GM12878 (cell line): Measurements from ENCODE around the gene VTA1. TPM values are rescaled to one million over a fixed set of nuclear protein-coding genes. Genes with fewer than 3 reads are reported as not detected.

ENCODE experiments used
- ATAC-seq: fragments of 200-7000 bp; cut with Tn5 transposase; 3 replicates; pipeline ENCODE4 v1.9.1; 2020; ENCODE audit warnings: mild to moderate bottlenecking, moderate library complexity
- BruUV-seq: library from RNA; stranded (reverse); fragments of 400-500 nt; replicated peaks from 2 replicates; lab custom pipeline; 2021; lab: Mats Ljungman, UMichigan
- CTCF ChIA-PET: fragments of 300-600 bp; sonication (Branson Sonifier 250); formaldehyde crosslinking; extraction: SDS; loops from one replicate; lab custom pipeline; 2021; ENCODE audit warnings: inconsistent platforms; lab: Yijun Ruan, JAX
- POLR2A ChIA-PET: fragments of 350-600 bp; formaldehyde crosslinking; extraction: SDS; loops from one replicate; lab custom pipeline; 2021; ENCODE audit warnings: inconsistent platforms; lab: Charles Lee
- RAD21 ChIA-PET: fragments of 300-600 bp; sonication (Branson Sonifier 250); formaldehyde crosslinking; loops from one replicate; lab custom pipeline; 2023; ENCODE audit warnings: antibody characterized with exemption; ENCODE audit not compliant: unreplicated experiment; lab: Charles Lee
- SMC1A ChIA-PET: fragments of 300-600 bp; sonication (Branson Sonifier 250); formaldehyde crosslinking; loops from one replicate; lab custom pipeline; 2023; ENCODE audit not compliant: unreplicated experiment, uncharacterized antibody; lab: Charles Lee
- DNase-seq: peaks from one replicate; pipeline ENCODE4 v3.0.0-alpha.2; 2011; ENCODE audit warnings: low read depth, low spot score
- FAIRE-seq: peaks from 3 replicates; lab custom pipeline; 2011; peaks lifted over from hg19 to GRCh38; lab: Jason Lieb, UNC
- H2AFZ ChIP-seq: 2 replicates; pipeline ENCODE4 v1.6.0; 2011; ENCODE audit warnings: low read depth, low read length, control low read depth; ENCODE audit not compliant: control insufficient read depth
- H3K27ac ChIP-seq: 2 replicates; pipeline ENCODE4 v1.5.1; 2011; ENCODE audit warnings: control low read depth; ENCODE audit not compliant: control insufficient read depth, insufficient read depth
- H3K27me3 ChIP-seq, 2 experiments: replicated peaks in 1 of 2; 2 replicates each; pipeline versions ENCODE4 v1.6.0 to v1.6.1; 2011; ENCODE audit warnings: low read length in 1 of 2; ENCODE audit not compliant: control insufficient read depth in 2 of 2, insufficient read depth in 2 of 2
- H3K36me3 ChIP-seq, 2 experiments: 2 replicates each; pipeline ENCODE4 v1.5.1; 2011; ENCODE audit warnings: low read length in 1 of 2; ENCODE audit not compliant: control insufficient read depth in 2 of 2, insufficient read depth in 2 of 2
- H3K4me1 ChIP-seq: 2 replicates; pipeline ENCODE4 v1.6.1; 2011; ENCODE audit warnings: mild to moderate bottlenecking, low read length, moderate library complexity, mixed read lengths; ENCODE audit not compliant: control insufficient read depth, insufficient read depth
- H3K4me2 ChIP-seq: 2 replicates; pipeline ENCODE4 v1.6.0; 2011; ENCODE audit warnings: control low read depth; ENCODE audit not compliant: control insufficient read depth, insufficient read depth
- H3K4me3 ChIP-seq: fragments of 200-600 bp; sonication (generic); 2 replicates; pipeline ENCODE4 v1.5.1; 2016
- H3K79me2 ChIP-seq: 2 replicates; pipeline ENCODE4 v1.6.0; 2011; ENCODE audit warnings: low read length; ENCODE audit not compliant: control insufficient read depth, insufficient read depth
- H3K9ac ChIP-seq: 2 replicates; pipeline ENCODE4 v1.8.0; 2011; ENCODE audit warnings: low read length, control low read depth, mixed read lengths; ENCODE audit not compliant: control insufficient read depth, insufficient read depth
- H3K9me3 ChIP-seq: replicated peaks from 3 replicates; pipeline ENCODE4 v1.5.1; 2011; ENCODE audit warnings: mild to moderate bottlenecking, low read length; ENCODE audit not compliant: control insufficient read depth, insufficient read depth
- H4K20me1 ChIP-seq: 2 replicates; pipeline ENCODE4 v1.6.0; 2011; ENCODE audit not compliant: control insufficient read depth, insufficient read depth
- E2F4 ChIP-seq: IDR thresholded peaks from 2 replicates; pipeline ENCODE4 v1.6.1; 2012; ENCODE audit warnings: low read depth, low read length, improper control_type of control experiment
- EED ChIP-seq: sonication (generic); IDR thresholded peaks from 2 replicates; pipeline ENCODE4 v1.6.1; 2016; ENCODE audit warnings: antibody characterized with exemption, low read depth
- GABPA ChIP-seq: IDR thresholded peaks from 2 replicates; pipeline ENCODE4 v1.6.1; 2014; ENCODE audit warnings: antibody characterized with exemption, low read depth, mild to moderate bottlenecking, inconsistent platforms
- MTA2 ChIP-seq: fragments of 450-650 bp; IDR thresholded peaks from 2 replicates; pipeline ENCODE4 v1.6.1; 2016; ENCODE audit warnings: low read depth, mild to moderate bottlenecking, moderate library complexity
- NR2F1 ChIP-seq: fragments of 450-650 bp; conservative IDR thresholded peaks from 2 replicates; pipeline ENCODE4 v1.6.1; 2017; ENCODE audit warnings: mild to moderate bottlenecking
- NRF1 ChIP-seq: conservative IDR thresholded peaks from 2 replicates; pipeline ENCODE4 v1.6.1; 2011; ENCODE audit warnings: mild to moderate bottlenecking, low read depth, low read length, improper control_type of control experiment
- PAX5 ChIP-seq: IDR thresholded peaks from 2 replicates; pipeline ENCODE4 v1.6.1; 2011; ENCODE audit warnings: low read depth, low read length, borderline replicate concordance
- WRNIP1 ChIP-seq: IDR thresholded peaks from 2 replicates; pipeline ENCODE4 v1.6.1; 2011; ENCODE audit warnings: low read depth, low read length, improper control_type of control experiment, borderline replicate concordance
- ZBED1 ChIP-seq: IDR thresholded peaks from 2 replicates; pipeline ENCODE4 v1.6.1; 2016; ENCODE audit warnings: borderline replicate concordance
- ZBTB33 ChIP-seq: fragments of 450-650 bp; IDR thresholded peaks from 2 replicates; pipeline ENCODE4 v1.6.1; 2017; ENCODE audit warnings: mild to moderate bottlenecking
- ZBTB40 ChIP-seq: fragments of 450-650 bp; IDR thresholded peaks from 2 replicates; pipeline ENCODE4 v1.6.1; 2016; ENCODE audit warnings: mild to moderate bottlenecking, moderate library complexity, borderline replicate concordance
- WGBS: methylation state at CpG from one replicate; pipeline ENCODE4 v1.1.6; 2016; ENCODE audit warnings: low lambda C conversion rate; ENCODE audit not compliant: insufficient replicate concordance, insufficient coverage; ENCODE audit errors: missing lambda C conversion rate; 5-methylcytosine and 5-hydroxymethylcytosine counted together
- in situ Hi-C: fragments of 300-500 bp; cut with MboI; formaldehyde crosslinking; loops from 9 replicates; pipeline ENCODE4 v1.14.3; 2018; ENCODE audit warnings: mixed read lengths
- intact Hi-C: fragments of 100-400 bp; cut with micrococcal nuclease; formaldehyde crosslinking; loops from one replicate; pipeline ENCODE4 v1.14.2; 2022; ENCODE audit not compliant: unreplicated experiment
- polyA plus RNA-seq, 11 experiments: library from polyadenylated mRNA; depleted of rRNA in 4 of 11; unstranded in 6 of 11; stranded (reverse) in 5 of 11; fragments of >200 nt; fragmentation: Nextera tagmentation in 4 of 11; fragmentation: Illumina TruSeq in 1 of 11; extraction: Ambion mirVana in 4 of 11; extraction: Trizol in 1 of 11; gene quantifications; 1 replicate in 1 of 11; 2 replicates in 10 of 11; pipeline versions ENCODE4 v1.2.1 to v1.2.3, GENCODE V29; 2011 to 2016; ENCODE audit warnings: inconsistent platforms in 2 of 11, missing spikeins in 2 of 11, low read depth in 1 of 11
- total RNA-seq, 4 experiments: library from RNA; depleted of rRNA in 3 of 4; stranded (reverse); fragments of >200 nt in 3 of 4; fragmentation: Illumina TruSeq in 1 of 4; extraction: Trizol in 1 of 4; gene quantifications; 2 replicates each; pipeline versions ENCODE4 v1.2.1 to v1.2.3, GENCODE V29; 2013 to 2021
- TF ChIP-seq, protein P1 (sequence below): fragments of 150-350 bp; IDR thresholded peaks from 2 replicates; pipeline ENCODE4 v1.6.1; 2014; ENCODE audit warnings: mild to moderate bottlenecking, low read depth, low read length
- TF ChIP-seq, protein P2 (sequence below): IDR thresholded peaks from 2 replicates; pipeline ENCODE4 v1.6.1; 2011; ENCODE audit warnings: borderline replicate concordance, low read depth, mild to moderate bottlenecking, moderate library complexity, low read length; ENCODE audit not compliant: insufficient read depth, poor library complexity, severe bottlenecking

VTA1 gene
- total and polyA plus RNA-seq, 10 of the 15 experiments (the other 5 are each of a cell fraction or from before 2014, with no cell fraction given), result 48.3 to 126 (median 90.7) TPM

- WGBS, result 100% methylated on average over 4 of the region's 4 CpGs
- peaks cover 5% of the 10 kb centered on the region; the same call in 2 of the 3 replicates for H3K9me3 ChIP-seq
- H3K4me1 ChIP-seq, result no peaks in the 10 kb centered on the region
- no peak overlapping the region for H3K4me3 ChIP-seq
- H3K9ac ChIP-seq, result no peak overlapping the region
- H3K27me3 ChIP-seq, result no peaks in the 10 kb centered on the region
- in situ Hi-C loops (no loop called here), intact Hi-C loops (no loop called here)
- no peak overlapping the region for H3K4me2 ChIP-seq
- ChIA-PET RAD21 (no interaction called here), CTCF (no interaction called here), SMC1A (no interaction called here), POLR2A (no interaction called here)
- no peak overlapping the region for H3K27ac ChIP-seq
- DNase-seq (no peak), FAIRE-seq (no peak), ATAC-seq (no peak)
- peaks cover 3 to 18% of the 10 kb centered on the region in 2 experiments for H3K36me3 ChIP-seq
- no peak overlapping the region for H2AFZ ChIP-seq
- H4K20me1 ChIP-seq, result no peaks in the 10 kb centered on the region
- BruUV-seq, result no TSS peak
- no peaks in the 10 kb centered on the region for H3K79me2 ChIP-seq
- no peak for TF ChIP-seq MTA2
- no peak for TF ChIP-seq ZBTB33
- TF ChIP-seq, protein P1, sequence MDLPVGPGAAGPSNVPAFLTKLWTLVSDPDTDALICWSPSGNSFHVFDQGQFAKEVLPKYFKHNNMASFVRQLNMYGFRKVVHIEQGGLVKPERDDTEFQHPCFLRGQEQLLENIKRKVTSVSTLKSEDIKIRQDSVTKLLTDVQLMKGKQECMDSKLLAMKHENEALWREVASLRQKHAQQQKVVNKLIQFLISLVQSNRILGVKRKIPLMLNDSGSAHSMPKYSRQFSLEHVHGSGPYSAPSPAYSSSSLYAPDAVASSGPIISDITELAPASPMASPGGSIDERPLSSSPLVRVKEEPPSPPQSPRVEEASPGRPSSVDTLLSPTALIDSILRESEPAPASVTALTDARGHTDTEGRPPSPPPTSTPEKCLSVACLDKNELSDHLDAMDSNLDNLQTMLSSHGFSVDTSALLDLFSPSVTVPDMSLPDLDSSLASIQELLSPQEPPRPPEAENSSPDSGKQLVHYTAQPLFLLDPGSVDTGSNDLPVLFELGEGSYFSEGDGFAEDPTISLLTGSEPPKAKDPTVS, result no peak
- TF ChIP-seq E2F4, result no peak
- TF ChIP-seq NRF1, result no peak
- no peak for TF ChIP-seq PAX5
- no peak for TF ChIP-seq WRNIP1
- TF ChIP-seq NR2F1, result no peak
- TF ChIP-seq ZBED1, result no peak
- no peak for TF ChIP-seq GABPA
- no peak for TF ChIP-seq ZBTB40
- TF ChIP-seq, protein P2, sequence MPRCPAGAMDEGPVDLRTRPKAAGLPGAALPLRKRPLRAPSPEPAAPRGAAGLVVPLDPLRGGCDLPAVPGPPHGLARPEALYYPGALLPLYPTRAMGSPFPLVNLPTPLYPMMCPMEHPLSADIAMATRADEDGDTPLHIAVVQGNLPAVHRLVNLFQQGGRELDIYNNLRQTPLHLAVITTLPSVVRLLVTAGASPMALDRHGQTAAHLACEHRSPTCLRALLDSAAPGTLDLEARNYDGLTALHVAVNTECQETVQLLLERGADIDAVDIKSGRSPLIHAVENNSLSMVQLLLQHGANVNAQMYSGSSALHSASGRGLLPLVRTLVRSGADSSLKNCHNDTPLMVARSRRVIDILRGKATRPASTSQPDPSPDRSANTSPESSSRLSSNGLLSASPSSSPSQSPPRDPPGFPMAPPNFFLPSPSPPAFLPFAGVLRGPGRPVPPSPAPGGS, result no peak
- no peak for TF ChIP-seq EED
Measured at GRCh38 chr6:142210606-142211005, 63.5 kb downstream of the VTA1 start.
